Endodermal cell (in vitro differentiated cells): ENCODE data around the gene OR2C1. TPM values are rescaled to one million over a fixed set of nuclear protein-coding genes. Genes with fewer than 3 reads are reported as not detected.

Experiments
- DNase-seq: peaks from one replicate; pipeline ENCODE4 v3.0.0-alpha.2; 2017
- H3K27ac ChIP-seq: 2 replicates; pipeline ENCODE4 v1.5.1; 2013; ENCODE audit warnings: mild to moderate bottlenecking, low read depth, low read length, moderate library complexity
- H3K27me3 ChIP-seq: 2 replicates; pipeline ENCODE4 v1.6.1; 2013; ENCODE audit warnings: mild to moderate bottlenecking, low read length, moderate library complexity; ENCODE audit not compliant: insufficient read depth, control insufficient read depth, poor library complexity, severe bottlenecking
- H3K36me3 ChIP-seq: 2 replicates; pipeline ENCODE4 v1.7.0; 2013; ENCODE audit warnings: mild to moderate bottlenecking, low read length, moderate library complexity; ENCODE audit not compliant: control insufficient read depth, insufficient read depth
- H3K4me1 ChIP-seq: one replicate; pipeline ENCODE4 v1.7.0; 2013; ENCODE audit warnings: low read length; ENCODE audit not compliant: control insufficient read depth, insufficient read depth
- H3K4me3 ChIP-seq: 2 replicates; pipeline ENCODE4 v1.5.1; 2013; ENCODE audit warnings: mild to moderate bottlenecking, low read length, moderate library complexity
- H3K9ac ChIP-seq: 2 replicates; pipeline ENCODE4 v1.6.1; 2013; ENCODE audit warnings: mild to moderate bottlenecking, low read length, moderate library complexity; ENCODE audit not compliant: poor library complexity, severe bottlenecking; ENCODE audit errors: extremely low read depth
- H3K9me3 ChIP-seq: 2 replicates; pipeline ENCODE4 v1.6.1; 2013; ENCODE audit warnings: mild to moderate bottlenecking, low read length, moderate library complexity; ENCODE audit not compliant: control insufficient read depth
- H3K27ac Mint-ChIP-seq: 2 replicates; pipeline ENCODE4 v1.8.0; 2020; ENCODE audit warnings: mixed read lengths
- H3K27me3 Mint-ChIP-seq: 2 replicates; pipeline ENCODE4 v1.8.0; 2021; ENCODE audit warnings: mild to moderate bottlenecking, mixed read lengths; ENCODE audit not compliant: insufficient read depth
- H3K36me3 Mint-ChIP-seq: 2 replicates; pipeline ENCODE4 v1.8.0; 2020; ENCODE audit warnings: low read depth, mixed read lengths
- H3K4me1 Mint-ChIP-seq: 2 replicates; pipeline ENCODE4 v1.8.0; 2020; ENCODE audit warnings: mixed read lengths
- H3K4me3 Mint-ChIP-seq: 2 replicates; pipeline ENCODE4 v1.8.0; 2020; ENCODE audit warnings: mild to moderate bottlenecking, moderate library complexity, mixed read lengths
- H3K9me3 Mint-ChIP-seq: 2 replicates; pipeline ENCODE4 v1.8.0; 2020; ENCODE audit warnings: mild to moderate bottlenecking, mixed read lengths
- WGBS, 2 experiments: methylation state at CpG; one replicate each; pipeline versions ENCODE4 v1.1.5 to v1.1.7; 2013; ENCODE audit warnings: missing lambda C conversion rate in 2 of 2, mixed read lengths in 1 of 2; ENCODE audit not compliant: insufficient coverage in 1 of 2, insufficient read length in 1 of 2; 5-methylcytosine and 5-hydroxymethylcytosine counted together
- total RNA-seq, 2 donors: library from RNA; stranded (reverse); fragmentation: NEBNext Ultra II Directional in 1 of 2; extraction: Animal tissue kit (Norgen Biotek cat#: 25700) in 1 of 2; gene quantifications; 2 replicates in 1 of 2; 3 replicates in 1 of 2; pipeline ENCODE4 v1.2.1, GENCODE V29; 2021
- TF ChIP-seq, protein P1 (sequence below): fragments of 200-600 bp; sonication (generic); conservative IDR thresholded peaks from 2 replicates; pipeline ENCODE4 v1.5.0; 2021; ENCODE audit warnings: antibody characterized with exemption, mild to moderate bottlenecking

Gene OR2C1
- total RNA-seq, 2 donors from 2014 or later, result not detected

DNA sequence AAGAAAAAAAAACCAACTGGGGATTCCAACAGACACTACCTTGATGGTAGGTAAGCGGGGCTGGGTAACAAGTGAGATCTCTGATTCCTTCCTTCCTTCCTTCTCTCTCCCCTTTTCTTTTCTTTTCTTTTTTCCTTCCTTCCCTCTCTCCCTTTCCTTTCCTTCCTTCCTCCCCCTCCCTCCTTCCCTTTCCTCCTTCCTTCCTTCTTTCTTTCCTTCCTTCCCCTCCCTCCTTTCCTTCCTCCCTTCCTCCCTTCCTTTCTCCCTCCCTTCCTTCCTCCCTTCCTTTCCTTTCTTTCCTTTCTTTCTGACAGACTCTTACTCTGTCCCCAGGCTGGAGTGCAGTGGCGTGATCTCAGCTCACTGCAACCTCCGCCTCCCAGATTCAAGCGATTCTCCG is 20.0 kb downstream of the OR2C1 start:
- Histone ChIP-seq H3K4me3 (no peak overlapping the region), H3K4me1 (no peaks in the 10 kb centered on the region), H3K9me3 (peaks cover 7% of the 10 kb centered on the region), H3K27me3 (peaks cover 6% of the 10 kb centered on the region), H3K27ac (no peak overlapping the region), H3K36me3 (no peaks in the 10 kb centered on the region), H3K9ac (no peak overlapping the region)
- WGBS, 2 experiments, result 89 to 90% methylated on average over 5 of the region's 5 CpGs
- Mint-ChIP-seq H3K4me1 (no peaks in the 10 kb centered on the region), H3K27ac (no peak overlapping the region), H3K27me3 (peaks cover 20% of the 10 kb centered on the region), H3K36me3 (peaks cover 5% of the 10 kb centered on the region), H3K4me3 (no peak overlapping the region), H3K9me3 (peaks cover 72% of the 10 kb centered on the region)
- no peak for DNase-seq
- TF ChIP-seq, protein P1, sequence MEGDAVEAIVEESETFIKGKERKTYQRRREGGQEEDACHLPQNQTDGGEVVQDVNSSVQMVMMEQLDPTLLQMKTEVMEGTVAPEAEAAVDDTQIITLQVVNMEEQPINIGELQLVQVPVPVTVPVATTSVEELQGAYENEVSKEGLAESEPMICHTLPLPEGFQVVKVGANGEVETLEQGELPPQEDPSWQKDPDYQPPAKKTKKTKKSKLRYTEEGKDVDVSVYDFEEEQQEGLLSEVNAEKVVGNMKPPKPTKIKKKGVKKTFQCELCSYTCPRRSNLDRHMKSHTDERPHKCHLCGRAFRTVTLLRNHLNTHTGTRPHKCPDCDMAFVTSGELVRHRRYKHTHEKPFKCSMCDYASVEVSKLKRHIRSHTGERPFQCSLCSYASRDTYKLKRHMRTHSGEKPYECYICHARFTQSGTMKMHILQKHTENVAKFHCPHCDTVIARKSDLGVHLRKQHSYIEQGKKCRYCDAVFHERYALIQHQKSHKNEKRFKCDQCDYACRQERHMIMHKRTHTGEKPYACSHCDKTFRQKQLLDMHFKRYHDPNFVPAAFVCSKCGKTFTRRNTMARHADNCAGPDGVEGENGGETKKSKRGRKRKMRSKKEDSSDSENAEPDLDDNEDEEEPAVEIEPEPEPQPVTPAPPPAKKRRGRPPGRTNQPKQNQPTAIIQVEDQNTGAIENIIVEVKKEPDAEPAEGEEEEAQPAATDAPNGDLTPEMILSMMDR, result no peak

GRCh38 chr16:3377917-3378316 is 22.2 kb downstream of the OR2C1 start:
- Histone ChIP-seq H3K27me3 (peaks cover 6% of the 10 kb centered on the region), H3K9me3 (peaks cover 29% of the 10 kb centered on the region), H3K36me3 (peaks cover 15% of the 10 kb centered on the region), H3K27ac (no peak overlapping the region), H3K4me3 (no peak overlapping the region), H3K9ac (no peak overlapping the region), H3K4me1 (no peaks in the 10 kb centered on the region)
- Mint-ChIP-seq H3K9me3 (peaks cover 88% of the 10 kb centered on the region), H3K4me1 (no peaks in the 10 kb centered on the region), H3K4me3 (no peak overlapping the region), H3K27ac (no peak overlapping the region), H3K36me3 (peaks cover 26% of the 10 kb centered on the region), H3K27me3 (peaks cover 20% of the 10 kb centered on the region)
- no peak for DNase-seq
- TF ChIP-seq, protein P1, result peak; percentile 10

DNA sequence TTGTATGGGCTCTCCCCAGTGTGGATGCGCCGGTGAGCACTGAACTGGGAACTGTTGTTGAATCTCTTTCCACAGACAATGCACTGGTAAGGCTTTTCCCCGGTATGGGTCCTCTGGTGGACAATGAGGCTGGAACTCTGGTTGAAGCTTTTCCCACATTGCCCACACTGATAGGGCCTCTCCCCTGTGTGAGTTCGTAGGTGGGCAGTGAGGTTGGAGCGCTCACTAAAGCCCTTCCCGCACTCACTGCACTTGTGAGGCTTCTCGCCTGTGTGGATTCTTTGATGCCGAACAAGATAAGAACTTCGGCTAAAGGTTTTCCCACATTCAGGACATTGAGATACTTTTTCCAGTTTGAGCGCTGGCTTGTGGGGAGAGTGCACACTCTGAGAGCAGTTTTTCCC is 27.4 kb downstream of the OR2C1 start:
- no peak overlapping the region for H3K9ac ChIP-seq
- peaks cover 52% of the 10 kb centered on the region for H3K36me3 ChIP-seq
- H3K27me3 Mint-ChIP-seq, result peaks cover 11% of the 10 kb centered on the region
- no peaks in the 10 kb centered on the region for H3K27me3 ChIP-seq
- peaks cover 71% of the 10 kb centered on the region for H3K36me3 Mint-ChIP-seq
- H3K4me3 Mint-ChIP-seq, result no peak overlapping the region
- no peaks in the 10 kb centered on the region for H3K4me1 Mint-ChIP-seq
- 94 to 97% methylated on average over 10 of the region's 10 CpGs for WGBS, 2 experiments
- no peak overlapping the region for H3K27ac ChIP-seq
- DNase-seq, result no peak
- H3K27ac Mint-ChIP-seq, result no peak overlapping the region
- peak overlapping the region; percentile 69 for H3K4me3 ChIP-seq
- H3K9me3 Mint-ChIP-seq, result peaks cover 91% of the 10 kb centered on the region
- H3K4me1 ChIP-seq, result no peaks in the 10 kb centered on the region
- TF ChIP-seq, protein P1, result no peak
- H3K9me3 ChIP-seq, result peaks cover 69% of the 10 kb centered on the region
